HepG2 (cell line): ENCODE results near the gene C20orf96. TPM values are rescaled to one million over a fixed set of nuclear protein-coding genes. Genes with fewer than 3 reads are reported as not detected.

Experiments used
- ATAC-seq: fragments of 200-7000 bp; cut with Tn5 transposase; 3 replicates; pipeline ENCODE4 v1.9.1; 2020; ENCODE audit warnings: mild to moderate bottlenecking, moderate library complexity
- BruUV-seq: library from RNA; stranded (reverse); fragments of 400-500 nt; replicated peaks from 2 replicates; lab custom pipeline; 2021; lab: Mats Ljungman, UMichigan
- CTCF ChIA-PET: fragments of 300-600 bp; formaldehyde crosslinking; extraction: SDS; loops from one replicate; lab custom pipeline; 2021; ENCODE audit warnings: low total read pairs, inconsistent platforms, low intra/inter-chr PET ratio; lab: Yijun Ruan, JAX
- POLR2A ChIA-PET: fragments of 350-600 bp; sonication (Branson Sonifier 250); formaldehyde crosslinking; loops from one replicate; lab custom pipeline; 2020; ENCODE audit warnings: antibody characterized with exemption, inconsistent platforms; lab: Yijun Ruan, JAX
- DNase-seq: peaks from one replicate; pipeline ENCODE4 v3.0.0-alpha.2; 2015; ENCODE audit warnings: low spot score
- FAIRE-seq: peaks from 3 replicates; lab custom pipeline; 2011; peaks lifted over from hg19 to GRCh38; lab: Jason Lieb, UNC
- H2AFZ ChIP-seq: one replicate; pipeline ENCODE4 v1.6.1; 2011; ENCODE audit warnings: low read length, inconsistent platforms
- H3K27ac ChIP-seq: fragments of 300-600 bp; 3 replicates; pipeline ENCODE4 v1.8.0; 2011; ENCODE audit warnings: mixed run types, mild to moderate bottlenecking, mixed read lengths, low read length, inconsistent platforms; ENCODE audit not compliant: insufficient read depth; ENCODE audit errors: extremely low read length
- H3K27me3 ChIP-seq, 2 experiments: fragments of 200-600 bp in 1 of 2; 2 replicates in 1 of 2; 3 replicates in 1 of 2; pipeline versions ENCODE4 v1.6.0 to v1.8.0; 2011; ENCODE audit warnings: low read length in 2 of 2, mild to moderate bottlenecking in 2 of 2, moderate library complexity in 2 of 2, inconsistent platforms in 1 of 2; ENCODE audit not compliant: insufficient read depth in 2 of 2, control insufficient read depth in 1 of 2
- H3K36me3 ChIP-seq, 2 experiments: fragments of 200-600 bp in 1 of 2; replicated peaks in 1 of 2; 2 replicates in 1 of 2; 3 replicates in 1 of 2; pipeline versions ENCODE4 v1.5.1 to v1.8.0; 2011; ENCODE audit warnings: low read length in 2 of 2, inconsistent platforms in 1 of 2; ENCODE audit not compliant: insufficient read depth in 2 of 2, control insufficient read depth in 1 of 2
- H3K4me1 ChIP-seq: 2 replicates; pipeline ENCODE4 v1.5.1; 2012; ENCODE audit warnings: low read length, inconsistent platforms; ENCODE audit not compliant: insufficient read depth
- H3K4me2 ChIP-seq: 2 replicates; pipeline ENCODE4 v1.6.0; 2011; ENCODE audit warnings: low read depth, low read length, inconsistent platforms
- H3K4me3 ChIP-seq, 3 experiments: fragments of 200-600 bp in 1 of 3; sonication (generic), shearing (Covaris generic) in 1 of 3; replicated peaks in 1 of 3; 2 replicates each; pipeline ENCODE4 v1.5.1; 2011 to 2016; ENCODE audit warnings: low read length in 3 of 3, inconsistent platforms in 2 of 3, low read depth in 2 of 3, mild to moderate bottlenecking in 2 of 3, control low read depth in 1 of 3, mixed read lengths in 1 of 3; ENCODE audit not compliant: insufficient read depth in 1 of 3
- H3K79me2 ChIP-seq: one replicate; pipeline ENCODE4 v1.6.1; 2011; ENCODE audit warnings: low read length, inconsistent platforms; ENCODE audit not compliant: insufficient read depth
- H3K9ac ChIP-seq: 2 replicates; pipeline ENCODE4 v1.6.0; 2011; ENCODE audit warnings: mild to moderate bottlenecking, low read depth, low read length, inconsistent platforms; ENCODE audit not compliant: insufficient read depth
- H3K9me3 ChIP-seq: 2 replicates; pipeline ENCODE4 v1.5.1; 2012; ENCODE audit warnings: mild to moderate bottlenecking, low read length
- H4K20me1 ChIP-seq: 2 replicates; pipeline ENCODE4 v1.6.0; 2011; ENCODE audit warnings: inconsistent platforms, mild to moderate bottlenecking, low read length, moderate library complexity; ENCODE audit not compliant: insufficient read depth
- ATF7 ChIP-seq, 2 experiments: fragments of 450-650 bp in 1 of 2; sonication (generic) in 1 of 2; formaldehyde crosslinking in 1 of 2; IDR thresholded peaks; 2 replicates each; pipeline versions ENCODE4 v1.4.0 to v1.6.1; 2016 to 2020; ENCODE audit warnings: antibody characterized with exemption in 1 of 2, mild to moderate bottlenecking in 1 of 2, missing genetic modification reagents in 1 of 2
- FOXC1 ChIP-seq: sonication (generic); formaldehyde crosslinking; IDR thresholded peaks from 2 replicates; pipeline ENCODE4 v1.8.0; 2022; ENCODE audit warnings: mild to moderate bottlenecking, missing genetic modification reagents, borderline replicate concordance
- FOXO1 ChIP-seq: sonication (generic); formaldehyde crosslinking; IDR thresholded peaks from 2 replicates; pipeline ENCODE4 v1.4.0; 2020; ENCODE audit warnings: missing genetic modification reagents
- PHB2 ChIP-seq: fragments of 450-650 bp; IDR thresholded peaks from 2 replicates; pipeline ENCODE4 v1.6.1; 2018; ENCODE audit not compliant: partially characterized antibody
- PHF20 ChIP-seq: sonication (generic); formaldehyde crosslinking; IDR thresholded peaks from 2 replicates; pipeline ENCODE4 v1.5.0; 2020; ENCODE audit warnings: mild to moderate bottlenecking, missing genetic modification reagents
- STAT5B ChIP-seq: sonication (generic); formaldehyde crosslinking; IDR thresholded peaks from 2 replicates; pipeline ENCODE4 v1.4.0; 2020; ENCODE audit warnings: missing genetic modification reagents
- THRA ChIP-seq: sonication (generic); formaldehyde crosslinking; IDR thresholded peaks from 2 replicates; pipeline ENCODE4 v1.4.0; 2020; ENCODE audit warnings: missing genetic modification reagents, borderline replicate concordance
- THYN1 ChIP-seq: sonication (generic); formaldehyde crosslinking; IDR thresholded peaks from 2 replicates; pipeline ENCODE4 v1.8.1; 2023; ENCODE audit warnings: low read depth, mild to moderate bottlenecking, moderate library complexity, missing genetic modification reagents, borderline replicate concordance
- ZBTB33 ChIP-seq: sonication (generic); formaldehyde crosslinking; IDR thresholded peaks from 2 replicates; pipeline ENCODE4 v1.4.0; 2020; ENCODE audit warnings: missing genetic modification reagents
- ZGPAT ChIP-seq: IDR thresholded peaks from 2 replicates; pipeline ENCODE4 v1.6.1; 2016; ENCODE audit warnings: mild to moderate bottlenecking
- ZNF124 ChIP-seq: sonication (generic); formaldehyde crosslinking; IDR thresholded peaks from 2 replicates; pipeline ENCODE4 v1.4.0; 2020; ENCODE audit warnings: missing genetic modification reagents
- ZNF431 ChIP-seq: sonication (generic); formaldehyde crosslinking; IDR thresholded peaks from 2 replicates; pipeline ENCODE4 v1.9.0; 2022; ENCODE audit warnings: missing genetic modification reagents, low read depth, mild to moderate bottlenecking, borderline replicate concordance
- ZNF570 ChIP-seq: sonication (generic); formaldehyde crosslinking; IDR thresholded peaks from 2 replicates; pipeline ENCODE4 v1.4.0; 2020; ENCODE audit warnings: mild to moderate bottlenecking, missing genetic modification reagents, borderline replicate concordance
- ZNF768 ChIP-seq: sonication (generic); formaldehyde crosslinking; IDR thresholded peaks from 2 replicates; pipeline ENCODE4 v1.4.0; 2020; ENCODE audit warnings: missing genetic modification reagents
- ZNF879 ChIP-seq: sonication (generic); formaldehyde crosslinking; IDR thresholded peaks from 2 replicates; pipeline ENCODE4 v1.8.1; 2023; ENCODE audit warnings: missing genetic modification reagents
- WGBS: methylation state at CpG from one replicate; pipeline ENCODE4 v1.1.6; 2017; ENCODE audit warnings: low lambda C conversion rate; 5-methylcytosine and 5-hydroxymethylcytosine counted together
- in situ Hi-C: cut with HindIII; loops from 2 replicates; pipeline ENCODE4 v1.10.0; 2017; ENCODE audit warnings: low pct_unique_long_range_greater_than_20kb; ENCODE audit not compliant: extremely low pct_ligation_motif_present
- intact Hi-C: fragments of 100-400 bp; cut with micrococcal nuclease; formaldehyde crosslinking; loops from one replicate; pipeline ENCODE4 v1.10.0; 2022; ENCODE audit not compliant: unreplicated experiment
- polyA plus RNA-seq, 8 experiments: library from polyadenylated mRNA; depleted of rRNA in 3 of 8; stranded (reverse) in 7 of 8; unstranded in 1 of 8; fragments of >200 nt; fragmentation: Illumina TruSeq in 4 of 8; extraction: Trizol in 4 of 8; gene quantifications; 2 replicates each; pipeline versions ENCODE4 v1.2.1 to v1.2.3, GENCODE V29; 2011 to 2016; ENCODE audit warnings: low read depth in 4 of 8, missing spikeins in 1 of 8, mixed read lengths in 1 of 8; ENCODE audit not compliant: insufficient read depth in 1 of 8
- total RNA-seq, 5 experiments: library from RNA; depleted of rRNA; stranded (reverse); fragments of >200 nt; fragmentation: Illumina TruSeq; extraction: Trizol; gene quantifications; 2 replicates each; pipeline ENCODE4 v1.2.3, GENCODE V29; 2016; ENCODE audit warnings: low read depth in 1 of 5
- TF ChIP-seq, protein P1 (sequence below): IDR thresholded peaks from 2 replicates; pipeline ENCODE4 v1.6.1; 2012; ENCODE audit warnings: inconsistent platforms

The C20orf96 gene
- total and polyA plus RNA-seq, 2 of the 13 experiments (the other 11 are each of a cell fraction or from before 2014, with no cell fraction given): 3.8 to 20.6 TPM

- H3K79me2 ChIP-seq: peaks cover 42% of the 10 kb centered on the region
- intact Hi-C loops (loop anchor here (1.0 kb wide), 1 partner anchor 28 kb away; no protein-coding TSS in a partner anchor), in situ Hi-C loops (no loop called here)
- no peaks in the 10 kb centered on the region for H3K9me3 ChIP-seq
- no peaks in the 10 kb centered on the region for H3K36me3 ChIP-seq
- peaks cover 25% of the 10 kb centered on the region for H4K20me1 ChIP-seq
- POLR2A ChIA-PET: interaction anchor here (1.1 to 8.1 kb wide), 5 partner anchors 11 to 49 kb away, joined by 4 to 106 read pairs (median 18); partner anchors contain the start of genes NRSN2 and SOX12
- TSS peak; percentile 84 for BruUV-seq
- CTCF ChIA-PET: no interaction called here
- no peak for FAIRE-seq
- peak; percentile 35 for DNase-seq
- peaks cover 0 to 18% of the 10 kb centered on the region in 2 experiments; a peak in 3 of 5 replicates for H3K27me3 ChIP-seq
- H3K4me2 ChIP-seq: peak overlapping the region; percentile 80
- H3K27ac ChIP-seq: peak overlapping the region; percentile 92
- H3K4me3 ChIP-seq: peak overlapping the region; percentile 69 to 93 (median 89)
- ATAC-seq: peak; percentile 7
- H3K4me1 ChIP-seq: peaks cover 39% of the 10 kb centered on the region
- H2AFZ ChIP-seq: no peak overlapping the region
- WGBS: under 1% methylated on average over 46 of the region's 75 CpGs
- H3K9ac ChIP-seq: peak overlapping the region; percentile 84
- TF ChIP-seq ZNF768 (CRISPR knock-in tag): peak; percentile 23; the same call in 1 of the 2 replicates
- TF ChIP-seq, protein P1, sequence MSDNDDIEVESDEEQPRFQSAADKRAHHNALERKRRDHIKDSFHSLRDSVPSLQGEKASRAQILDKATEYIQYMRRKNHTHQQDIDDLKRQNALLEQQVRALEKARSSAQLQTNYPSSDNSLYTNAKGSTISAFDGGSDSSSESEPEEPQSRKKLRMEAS: peak; percentile 68
- TF ChIP-seq ATF7 (IDR thresholded peaks at IDR 0.05): no peak
- no peak for TF ChIP-seq ATF7 (CRISPR knock-in tag; IDR thresholded peaks at IDR 0.05)
- peak; percentile 74 for TF ChIP-seq THRA (CRISPR knock-in tag)
- TF ChIP-seq ZNF124 (CRISPR knock-in tag): peak; percentile 30; the same call in 1 of the 2 replicates
- TF ChIP-seq ZNF879 (CRISPR knock-in tag): 0 out of 2 replicates have a peak, but pooled peaks have one; percentile 35
- peak; percentile 62; the same call in 1 of the 2 replicates for TF ChIP-seq ZNF570 (CRISPR knock-in tag)
- peak; percentile 9; the same call in 1 of the 2 replicates for TF ChIP-seq ZBTB33 (CRISPR knock-in tag)
- 0 out of 2 replicates have a peak, but pooled peaks have one; percentile 92 for TF ChIP-seq THYN1 (CRISPR knock-in tag)
- peak; percentile 91; the same call in 1 of the 2 replicates for TF ChIP-seq ZNF431 (CRISPR knock-in tag)
- peak; percentile 68; the same call in 1 of the 2 replicates for TF ChIP-seq FOXC1 (CRISPR knock-in tag)
- TF ChIP-seq STAT5B (CRISPR knock-in tag): peak; percentile 66; the same call in 1 of the 2 replicates
- TF ChIP-seq PHF20 (CRISPR knock-in tag): peak; percentile 56; the same call in 1 of the 2 replicates
- TF ChIP-seq PHB2: no peak
- TF ChIP-seq ZGPAT (CRISPR knock-in tag): peak; percentile 65; the same call in 1 of the 2 replicates
- peak; percentile 50 for TF ChIP-seq FOXO1 (CRISPR knock-in tag)
These were observed 7.6 kb upstream of the C20orf96 start for GRCh38 chr20:297925-298775.
